GM12872 (cell line): Measurements from ENCODE around the gene DGKG.

Experiments
- TF ChIP-seq, protein P1 (sequence below): IDR thresholded peaks from 3 replicates; pipeline ENCODE4 v1.5.1; 2011; ENCODE audit warnings: low read depth, mild to moderate bottlenecking, low read length, moderate library complexity; ENCODE audit not compliant: insufficient read depth

The DGKG gene

DNA sequence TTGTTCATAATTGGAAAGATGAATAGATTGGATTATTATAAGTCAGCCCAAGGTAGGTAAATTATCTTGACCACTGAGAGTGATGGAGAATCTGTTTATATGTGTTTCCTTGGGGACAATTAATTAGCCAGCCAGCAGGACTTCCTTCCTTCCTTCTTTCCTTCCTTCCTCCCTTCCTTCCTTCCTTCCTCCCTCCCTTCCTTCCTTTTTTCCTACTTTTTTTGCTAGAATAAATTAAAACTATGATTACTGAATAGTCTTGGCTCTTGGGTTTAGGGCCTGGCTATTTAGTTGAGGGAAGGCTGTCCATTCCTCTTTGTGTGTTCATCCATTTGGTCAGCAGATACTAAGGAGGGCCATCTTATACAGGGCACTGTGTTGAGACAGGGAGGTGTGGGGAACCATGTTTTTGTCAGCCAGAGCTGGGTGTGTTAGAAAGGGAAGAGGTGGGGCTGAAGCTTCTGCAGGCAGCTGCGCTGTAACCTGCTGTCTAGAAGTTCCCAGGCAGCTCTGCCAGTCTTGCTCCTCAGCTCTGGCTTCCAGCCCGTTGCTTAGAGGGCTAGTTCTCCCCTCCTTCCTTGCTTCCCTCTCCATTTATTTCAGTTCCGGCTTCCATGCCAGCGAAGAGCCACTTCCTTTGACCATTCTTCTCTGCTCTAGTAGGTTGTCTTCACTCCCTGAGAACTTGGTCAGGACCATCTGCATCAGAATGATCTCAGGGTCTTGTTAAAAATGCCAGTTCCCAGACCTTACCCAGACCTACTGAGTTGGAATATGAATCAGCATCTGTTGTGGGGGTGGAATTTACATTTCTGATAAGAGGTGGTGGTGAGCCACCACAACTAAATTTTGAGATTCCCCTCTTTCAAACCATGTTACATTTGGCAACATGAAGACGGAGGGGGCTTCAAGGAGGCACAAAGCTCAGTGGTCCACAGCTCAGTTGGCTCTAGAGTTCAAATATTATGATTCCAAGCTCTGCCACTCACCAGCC lies 113.9 kb downstream of the DGKG start:
- TF ChIP-seq, protein P1, sequence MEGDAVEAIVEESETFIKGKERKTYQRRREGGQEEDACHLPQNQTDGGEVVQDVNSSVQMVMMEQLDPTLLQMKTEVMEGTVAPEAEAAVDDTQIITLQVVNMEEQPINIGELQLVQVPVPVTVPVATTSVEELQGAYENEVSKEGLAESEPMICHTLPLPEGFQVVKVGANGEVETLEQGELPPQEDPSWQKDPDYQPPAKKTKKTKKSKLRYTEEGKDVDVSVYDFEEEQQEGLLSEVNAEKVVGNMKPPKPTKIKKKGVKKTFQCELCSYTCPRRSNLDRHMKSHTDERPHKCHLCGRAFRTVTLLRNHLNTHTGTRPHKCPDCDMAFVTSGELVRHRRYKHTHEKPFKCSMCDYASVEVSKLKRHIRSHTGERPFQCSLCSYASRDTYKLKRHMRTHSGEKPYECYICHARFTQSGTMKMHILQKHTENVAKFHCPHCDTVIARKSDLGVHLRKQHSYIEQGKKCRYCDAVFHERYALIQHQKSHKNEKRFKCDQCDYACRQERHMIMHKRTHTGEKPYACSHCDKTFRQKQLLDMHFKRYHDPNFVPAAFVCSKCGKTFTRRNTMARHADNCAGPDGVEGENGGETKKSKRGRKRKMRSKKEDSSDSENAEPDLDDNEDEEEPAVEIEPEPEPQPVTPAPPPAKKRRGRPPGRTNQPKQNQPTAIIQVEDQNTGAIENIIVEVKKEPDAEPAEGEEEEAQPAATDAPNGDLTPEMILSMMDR, result no peak

GRCh38 chr3:186246941-186247340 lies 115.1 kb downstream of the DGKG start:
- TF ChIP-seq, protein P1, result no peak

DNA sequence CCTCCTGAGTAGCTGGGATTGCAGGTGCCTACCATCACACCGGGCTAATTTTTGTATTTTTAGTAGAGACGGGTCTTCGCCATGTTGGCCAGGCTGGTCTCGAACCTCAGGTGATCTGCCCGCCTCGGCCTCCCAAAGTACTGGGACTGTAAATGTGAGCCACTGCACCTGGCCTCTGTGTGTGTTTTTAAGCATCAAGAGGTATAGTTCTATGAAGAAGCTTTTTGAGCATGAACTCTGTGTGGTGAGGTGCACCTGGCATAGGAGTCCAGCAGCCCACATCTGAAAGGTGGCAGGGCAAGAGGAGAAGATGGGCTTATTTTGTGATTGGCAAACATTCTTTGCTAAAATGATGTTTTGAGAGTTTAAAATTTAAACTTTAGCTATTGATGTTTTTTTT lies 118.0 kb downstream of the DGKG start:
- TF ChIP-seq, protein P1, result no peak

- TF ChIP-seq, protein P1, result peak; percentile 95
Observed at GRCh38 chr3:186241910-186242821, 119.9 kb downstream of the DGKG start.

GRCh38 chr3:186239321-186239720 lies 122.7 kb downstream of the DGKG start:
- TF ChIP-seq, protein P1, result no peak; the same call in 2 of the 3 replicates

- TF ChIP-seq, protein P1, result no peak
Observed at GRCh38 chr3:186237915-186238314, 124.1 kb downstream of the DGKG start.
